Glomerular endothelial cell (primary cell): Measurements from ENCODE around the gene CTCF. TPM values are rescaled to one million over a fixed set of nuclear protein-coding genes. Genes with fewer than 3 reads are reported as not detected.

ENCODE experiments used
- DNase-seq: peaks from one replicate; pipeline ENCODE4 v3.0.0-alpha.2; 2011; ENCODE audit warnings: low read depth, low spot score; ENCODE audit errors: extremely low read depth
- total RNA-seq: library from RNA; depleted of rRNA; stranded (reverse); fragments of >200 nt; gene quantifications from 2 replicates; pipeline ENCODE4 v1.2.3, GENCODE V29; 2015

Gene CTCF
- total RNA-seq, 1 donor from 2014 or later, result 34.2 TPM

- no peak for DNase-seq
Measured at GRCh38 chr16:67548265-67549126, 13.8 kb upstream of the CTCF start.

DNA sequence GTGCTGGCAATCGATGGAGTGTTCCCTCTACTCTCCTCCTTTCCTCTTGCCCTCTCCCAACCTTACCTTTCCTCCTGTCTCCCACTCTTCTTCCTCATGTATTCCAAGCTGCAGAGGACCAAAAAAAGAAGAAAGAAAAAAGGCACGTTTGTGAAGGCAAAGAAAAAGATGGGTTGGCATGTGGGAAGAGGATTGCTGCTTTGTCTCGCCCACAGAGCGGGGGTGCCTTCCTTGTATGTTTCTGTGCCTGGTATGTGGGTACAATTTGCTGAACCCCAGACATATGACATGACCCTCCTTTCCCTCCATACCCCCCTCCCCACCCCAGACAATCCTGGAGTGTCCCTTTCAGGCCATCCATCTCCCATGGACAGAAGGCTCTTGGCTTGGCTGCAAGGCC is 13.1 kb upstream of the CTCF start:
- no peak for DNase-seq

GRCh38 chr16:67549936-67550335 is 12.4 kb upstream of the CTCF start:
- DNase-seq, result no peak

DNA sequence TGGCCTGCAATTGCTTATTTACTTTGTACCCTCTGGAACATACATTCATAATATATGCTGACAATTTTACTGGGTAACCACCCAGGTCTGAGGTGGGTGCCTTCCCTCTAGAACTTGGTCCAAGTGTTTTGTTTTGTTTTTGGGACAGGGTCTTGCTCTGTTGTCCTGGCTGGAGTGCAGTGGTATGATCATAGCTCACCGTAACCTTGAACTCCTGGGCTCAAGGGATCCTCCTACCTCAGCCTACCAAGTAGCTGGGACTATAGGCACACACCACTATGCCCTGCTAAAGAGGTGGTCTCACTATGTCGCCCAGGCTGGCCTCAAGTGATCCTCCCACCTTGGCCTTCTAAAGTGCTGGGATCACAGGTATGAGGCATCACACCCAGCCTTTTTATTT is 11.2 kb upstream of the CTCF start:
- no peak for DNase-seq

- DNase-seq, result no peak
Measured at GRCh38 chr16:67551972-67552371, 10.4 kb upstream of the CTCF start.

GRCh38 chr16:67552476-67552875 is 9.8 kb upstream of the CTCF start:
- DNase-seq, result no peak

- no peak for DNase-seq
Measured at GRCh38 chr16:67555795-67556212, 6.5 kb upstream of the CTCF start.

DNA sequence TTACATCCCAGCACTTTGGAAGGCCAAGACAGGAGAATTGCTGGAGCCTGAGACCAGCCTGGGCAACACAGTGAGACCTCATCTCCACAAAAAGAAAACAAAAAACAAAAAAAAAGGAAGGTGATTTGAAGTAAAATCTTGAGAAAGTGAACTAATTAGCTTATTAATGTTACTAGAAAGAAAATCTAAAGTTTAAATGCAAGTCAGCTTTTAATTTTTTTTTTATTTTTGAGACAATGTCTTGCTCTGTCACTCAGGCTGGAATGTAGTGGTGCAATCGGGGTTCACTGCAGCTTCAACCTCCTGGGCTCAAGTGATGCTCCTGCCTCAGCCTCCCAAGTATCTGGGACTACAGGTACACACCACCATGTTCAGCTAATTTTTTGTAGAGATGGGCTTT is 3.5 kb upstream of the CTCF start:
- no peak for DNase-seq

- DNase-seq, result no peak
Measured at GRCh38 chr16:67560827-67561342, 1.4 kb upstream of the CTCF start.

GRCh38 chr16:67561501-67561823 is 864 bp upstream of the CTCF start:
- no peak for DNase-seq

GRCh38 chr16:67561824-67562525 is 351 bp upstream of the CTCF start:
- DNase-seq, result no peak

- no peak for DNase-seq
Measured at GRCh38 chr16:67562918-67563707, 787 bp downstream of the CTCF start.

GRCh38 chr16:67563708-67564468 is 1.6 kb downstream of the CTCF start:
- no peak for DNase-seq

DNA sequence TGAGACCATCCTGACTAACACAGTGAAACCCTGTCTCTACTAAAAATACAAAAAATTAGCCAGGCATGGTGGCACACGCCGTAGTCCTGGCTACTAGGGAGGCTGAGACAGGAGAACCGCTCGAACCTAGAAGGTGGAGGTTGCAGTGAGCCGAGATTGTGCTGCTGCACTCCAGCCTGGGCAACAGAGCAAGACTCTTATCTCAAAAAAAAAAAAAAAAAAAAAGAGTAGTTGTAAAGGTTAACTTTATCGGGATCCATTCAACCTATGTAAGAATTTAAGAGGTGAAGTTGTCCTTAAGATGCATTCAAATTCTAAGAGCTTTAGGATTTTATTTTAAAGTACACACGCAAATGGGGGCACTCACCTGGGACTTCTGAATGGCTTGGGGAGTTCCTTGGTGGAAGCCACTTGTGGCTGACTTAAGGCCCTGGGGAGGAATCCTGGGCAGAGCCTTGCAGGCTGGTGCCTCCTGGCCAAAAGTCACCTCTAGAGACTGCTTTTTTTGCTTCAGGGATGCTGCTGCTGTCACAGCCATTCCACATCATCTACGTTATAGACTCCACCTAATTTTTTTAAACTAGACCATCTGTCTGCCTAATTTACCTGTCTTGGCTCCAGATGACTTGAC is 3.3 kb downstream of the CTCF start:
- DNase-seq, result no peak

DNA sequence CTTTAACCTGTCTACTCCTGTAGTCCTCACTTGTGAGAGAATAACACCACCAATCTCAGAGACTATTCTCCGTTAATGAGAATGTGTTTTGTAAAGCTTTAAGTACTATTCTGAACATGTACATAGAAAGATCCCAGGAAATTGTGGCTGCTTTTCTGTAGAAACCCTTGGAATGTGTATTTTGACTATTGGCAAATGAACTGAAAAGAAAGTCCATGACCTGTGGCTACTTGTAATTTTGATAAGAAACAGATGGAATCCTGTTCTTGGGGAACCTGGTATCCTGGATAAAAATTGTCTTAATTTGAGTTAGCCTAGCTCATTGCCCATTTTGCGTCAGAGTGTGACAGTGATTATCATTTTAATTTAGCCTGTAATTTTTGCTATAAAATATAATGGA is 9.1 kb downstream of the CTCF start:
- no peak for DNase-seq

DNA sequence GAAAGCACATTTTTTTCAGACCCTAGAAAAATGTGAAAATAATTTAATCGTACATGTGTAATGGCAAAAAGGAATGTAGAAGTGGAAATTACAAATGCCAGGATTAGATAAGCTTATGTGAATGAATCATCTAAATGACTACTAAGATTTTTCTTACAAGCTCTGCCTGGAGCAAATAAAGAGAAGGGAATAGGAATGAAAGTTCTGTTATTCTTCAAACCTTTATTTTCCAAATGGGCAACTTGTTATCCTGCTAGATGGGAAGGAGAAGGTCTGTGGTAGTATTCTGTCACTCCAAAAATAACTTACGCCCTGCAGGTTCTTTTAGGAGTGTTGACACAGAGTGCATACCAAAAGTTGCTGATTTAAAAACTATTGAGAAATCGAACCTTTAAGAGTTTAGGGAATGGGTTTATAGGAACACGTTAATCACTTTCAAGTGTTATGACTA is 9.7 kb downstream of the CTCF start:
- no peak for DNase-seq

GRCh38 chr16:67579686-67580085 is 17.4 kb downstream of the CTCF start:
- no peak for DNase-seq

GRCh38 chr16:67580202-67580601 is 17.9 kb downstream of the CTCF start:
- DNase-seq, result no peak

DNA sequence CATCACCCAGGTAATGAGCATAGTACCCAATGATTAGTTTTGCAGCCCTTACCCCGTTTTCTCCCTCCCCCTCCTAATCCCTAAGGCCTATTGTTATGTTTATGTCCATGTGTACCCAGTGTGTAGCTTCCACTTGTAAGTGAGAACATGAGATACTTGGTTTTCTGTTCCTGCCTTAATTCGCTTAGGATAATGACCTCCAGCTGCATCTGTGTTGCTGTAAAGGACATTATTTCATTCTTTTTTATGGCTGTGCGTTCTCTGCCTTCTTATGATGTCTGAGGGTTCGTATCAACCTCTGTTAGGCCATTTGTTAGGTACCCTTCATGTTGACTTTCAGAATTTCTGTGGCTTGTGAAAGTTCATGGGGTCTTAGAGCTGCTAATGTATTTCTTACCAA is 31.0 kb downstream of the CTCF start:
- no peak for DNase-seq

- DNase-seq, result no peak
Measured at GRCh38 chr16:67593701-67594100, 31.4 kb downstream of the CTCF start.
